CD4-positive, alpha-beta T cell treated with Interleukin-12 subunit alpha and Interleukin-12 subunit beta, for 1 hour (primary cell): ENCODE results near the gene DDX24.

Experiments
- DNase-seq: peaks from one replicate; pipeline ENCODE4 v3.0.0-alpha.2; 2020

The DDX24 gene

GRCh38 chr14:94027566-94028449 is 53.2 kb downstream of the DDX24 start:
- no peak for DNase-seq

GRCh38 chr14:94026889-94027469 is 54.0 kb downstream of the DDX24 start:
- no peak for DNase-seq

GRCh38 chr14:94026173-94026888 is 54.7 kb downstream of the DDX24 start, which contains the start of gene OTUB2:
TSS of gene OTUB2 (plus strand) at chr14:94026340. CDS start at chr14:94026538, 198 bp downstream.
- DNase-seq, result peak; percentile 98

GRCh38 chr14:94025720-94026119 is 55.3 kb downstream of the DDX24 start:
- DNase-seq, result no peak

GRCh38 chr14:94024549-94024948 is 56.5 kb downstream of the DDX24 start:
- DNase-seq, result no peak

GRCh38 chr14:94022532-94023411 is 58.2 kb downstream of the DDX24 start:
- DNase-seq, result no peak

GRCh38 chr14:94021416-94022157 is 59.4 kb downstream of the DDX24 start:
- DNase-seq, result no peak

GRCh38 chr14:94021001-94021400 is 60.0 kb downstream of the DDX24 start:
- no peak for DNase-seq

GRCh38 chr14:94020267-94020666 is 60.7 kb downstream of the DDX24 start:
- no peak for DNase-seq

- no peak for DNase-seq
Observed at GRCh38 chr14:94019329-94019728, 61.7 kb downstream of the DDX24 start.

GRCh38 chr14:94018308-94018707 is 62.7 kb downstream of the DDX24 start:
- no peak for DNase-seq

GRCh38 chr14:94016446-94016976 is 64.5 kb downstream of the DDX24 start:
- no peak for DNase-seq

GRCh38 chr14:94015223-94015622 is 65.8 kb downstream of the DDX24 start:
- DNase-seq, result no peak

- no peak for DNase-seq
Observed at GRCh38 chr14:94014382-94014781, 66.6 kb downstream of the DDX24 start.

GRCh38 chr14:94011795-94012194 is 69.2 kb downstream of the DDX24 start:
- DNase-seq, result peak; percentile 56

- no peak for DNase-seq
Observed at GRCh38 chr14:94010625-94011024, 70.4 kb downstream of the DDX24 start.

- no peak for DNase-seq
Observed at GRCh38 chr14:94009767-94010166, 71.2 kb downstream of the DDX24 start.

GRCh38 chr14:94008234-94008633 is 72.8 kb downstream of the DDX24 start:
- DNase-seq, result peak; percentile 18

- peak; percentile 25 for DNase-seq
Observed at GRCh38 chr14:94005324-94006073, 75.5 kb downstream of the DDX24 start.

GRCh38 chr14:94004015-94004414 is 77.0 kb downstream of the DDX24 start:
- no peak for DNase-seq

- no peak for DNase-seq
Observed at GRCh38 chr14:94003397-94003796, 77.6 kb downstream of the DDX24 start.
